Activated CD4-positive, alpha-beta T cell treated with anti-CD3 and anti-CD28 coated beads, Interleukin-2, amount 10 ng/mL, durations not matched to agents 7 days and 5 days (primary cell): ENCODE results near the gene TSPYL2. TPM values are rescaled to one million over a fixed set of nuclear protein-coding genes. Genes with fewer than 3 reads are reported as not detected.

Experiments used
- CTCF ChIA-PET: fragments of 350-600 bp; sonication (Branson Sonifier 250); formaldehyde crosslinking; loops from one replicate; lab custom pipeline; 2021; ENCODE audit warnings: antibody characterized with exemption; lab: Charles Lee
- POLR2A ChIA-PET: fragments of 350-600 bp; sonication (Branson Sonifier 250); formaldehyde crosslinking; loops from one replicate; lab custom pipeline; 2021; ENCODE audit warnings: antibody characterized with exemption; lab: Charles Lee
- DNase-seq: peaks from one replicate; pipeline ENCODE4 v3.0.0-alpha.2; 2020
- H3K27ac Mint-ChIP-seq: one replicate; pipeline ENCODE4 v1.8.0; 2021; ENCODE audit warnings: mild to moderate bottlenecking, moderate library complexity, mixed read lengths
- H3K27me3 Mint-ChIP-seq: one replicate; pipeline ENCODE4 v1.8.0; 2021; ENCODE audit warnings: mixed read lengths
- H3K36me3 Mint-ChIP-seq: one replicate; pipeline ENCODE4 v1.8.0; 2021; ENCODE audit warnings: low read depth, mixed read lengths
- H3K4me1 Mint-ChIP-seq: one replicate; pipeline ENCODE4 v1.8.0; 2021; ENCODE audit warnings: mixed read lengths
- H3K4me3 Mint-ChIP-seq: one replicate; pipeline ENCODE4 v1.8.0; 2021; ENCODE audit warnings: mild to moderate bottlenecking, moderate library complexity, mixed read lengths
- H3K9me3 Mint-ChIP-seq: one replicate; pipeline ENCODE4 v1.8.0; 2021; ENCODE audit warnings: mixed read lengths
- total RNA-seq, 2 experiments: library from RNA; stranded (reverse); gene quantifications; one replicate each; pipeline ENCODE4 v1.2.3, GENCODE V29; 2021

TSPYL2 gene
- total RNA-seq, 2 experiments from 2014 or later: 15.3 to 18.9 TPM

- POLR2A ChIA-PET: no interaction called here
Measured at GRCh38 chrX:53071604-53072417, 10.4 kb upstream of the TSPYL2 start.

GRCh38 chrX:53072418-53073114, 9.6 kb upstream of the TSPYL2 start:
- ChIA-PET POLR2A (no interaction called here), CTCF (interaction anchor here (0.7 to 1.2 kb wide), 3 partner anchors 17 to 604 kb away, joined by 3 to 4 read pairs (median 3); no protein-coding TSS in a partner anchor)
- Mint-ChIP-seq H3K27me3 (peaks cover 2% of the 10 kb centered on the region), H3K36me3 (no peaks in the 10 kb centered on the region), H3K27ac (peak overlapping the region; percentile 82), H3K4me3 (peak overlapping the region; percentile 82), H3K9me3 (no peaks in the 10 kb centered on the region), H3K4me1 (peaks cover 20% of the 10 kb centered on the region)
- DNase-seq: no peak

More at GRCh38 chrX:53071604-53072417, 10.4 kb upstream of the TSPYL2 start:
- H3K9me3 Mint-ChIP-seq: no peaks in the 10 kb centered on the region
- DNase-seq: peak; percentile 73
- peak overlapping the region; percentile 82 for H3K27ac Mint-ChIP-seq
- peaks cover 2% of the 10 kb centered on the region for H3K27me3 Mint-ChIP-seq
- peak overlapping the region; percentile 82 for H3K4me3 Mint-ChIP-seq
- H3K4me1 Mint-ChIP-seq: peaks cover 20% of the 10 kb centered on the region
- no peaks in the 10 kb centered on the region for H3K36me3 Mint-ChIP-seq
- CTCF ChIA-PET: interaction anchor here (0.9 to 1.2 kb wide), 2 partner anchors 18 to 324 kb away, joined by 3 to 4 read pairs; no protein-coding TSS in a partner anchor

- peaks cover 20% of the 10 kb centered on the region for H3K4me1 Mint-ChIP-seq
- no peak for DNase-seq
- peaks cover 2% of the 10 kb centered on the region for H3K27me3 Mint-ChIP-seq
- no peak overlapping the region for H3K27ac Mint-ChIP-seq
- no peaks in the 10 kb centered on the region for H3K9me3 Mint-ChIP-seq
- no peaks in the 10 kb centered on the region for H3K36me3 Mint-ChIP-seq
- ChIA-PET POLR2A (no interaction called here), CTCF (interaction anchor here (0.7 kb wide), 1 partner anchor 604 kb away, joined by 3 read pairs; no protein-coding TSS in a partner anchor)
- peak overlapping the region; percentile 14 for H3K4me3 Mint-ChIP-seq
Measured at GRCh38 chrX:53073115-53073586, 9.0 kb upstream of the TSPYL2 start.

- peaks cover 20% of the 10 kb centered on the region for H3K4me1 Mint-ChIP-seq
- H3K4me3 Mint-ChIP-seq: no peak overlapping the region
- peaks cover 2% of the 10 kb centered on the region for H3K27me3 Mint-ChIP-seq
- H3K9me3 Mint-ChIP-seq: no peaks in the 10 kb centered on the region
- DNase-seq: no peak
- ChIA-PET CTCF (no interaction called here), POLR2A (no interaction called here)
- no peak overlapping the region for H3K27ac Mint-ChIP-seq
- no peaks in the 10 kb centered on the region for H3K36me3 Mint-ChIP-seq
Measured at GRCh38 chrX:53075011-53075410, 7.2 kb upstream of the TSPYL2 start.

GRCh38 chrX:53076671-53077070, 5.5 kb upstream of the TSPYL2 start:
- ChIA-PET POLR2A (no interaction called here), CTCF (interaction anchor here (1.3 kb wide), 1 partner anchor 12 kb away, joined by 4 read pairs; no protein-coding TSS in a partner anchor)
- DNase-seq: no peak
- H3K4me3 Mint-ChIP-seq: no peak overlapping the region
- peaks cover 23% of the 10 kb centered on the region for H3K4me1 Mint-ChIP-seq
- no peaks in the 10 kb centered on the region for H3K36me3 Mint-ChIP-seq
- H3K27me3 Mint-ChIP-seq: no peaks in the 10 kb centered on the region
- no peaks in the 10 kb centered on the region for H3K9me3 Mint-ChIP-seq
- H3K27ac Mint-ChIP-seq: no peak overlapping the region

- H3K36me3 Mint-ChIP-seq: no peaks in the 10 kb centered on the region
- POLR2A ChIA-PET: no interaction called here
- H3K27me3 Mint-ChIP-seq: no peaks in the 10 kb centered on the region
- H3K4me1 Mint-ChIP-seq: peaks cover 16% of the 10 kb centered on the region
- CTCF ChIA-PET: interaction anchor here (1.3 kb wide), 1 partner anchor 11 kb away, joined by 4 read pairs; no protein-coding TSS in a partner anchor
- H3K27ac Mint-ChIP-seq: no peak overlapping the region
- H3K4me3 Mint-ChIP-seq: no peak overlapping the region
- H3K9me3 Mint-ChIP-seq: no peaks in the 10 kb centered on the region
- no peak for DNase-seq
Measured at GRCh38 chrX:53077207-53078197, 4.7 kb upstream of the TSPYL2 start.

GRCh38 chrX:53078943-53079342, 3.2 kb upstream of the TSPYL2 start:
- Mint-ChIP-seq H3K4me1 (peaks cover 24% of the 10 kb centered on the region), H3K27me3 (no peaks in the 10 kb centered on the region), H3K4me3 (no peak overlapping the region), H3K27ac (no peak overlapping the region), H3K36me3 (no peaks in the 10 kb centered on the region), H3K9me3 (no peaks in the 10 kb centered on the region)
- DNase-seq: no peak
- ChIA-PET POLR2A (no interaction called here), CTCF (interaction anchor here (0.5 kb wide), 1 partner anchor 158 kb away, joined by 3 read pairs; no protein-coding TSS in a partner anchor)

- peaks cover 29% of the 10 kb centered on the region for H3K4me1 Mint-ChIP-seq
- POLR2A ChIA-PET: no interaction called here
- H3K27me3 Mint-ChIP-seq: no peaks in the 10 kb centered on the region
- H3K36me3 Mint-ChIP-seq: peaks cover 13% of the 10 kb centered on the region
- H3K4me3 Mint-ChIP-seq: peak overlapping the region; percentile 74
- H3K27ac Mint-ChIP-seq: peak overlapping the region; percentile 94
- H3K9me3 Mint-ChIP-seq: no peaks in the 10 kb centered on the region
- CTCF ChIA-PET: no interaction called here
- DNase-seq: no peak
Measured at GRCh38 chrX:53080628-53081580, 1.3 kb upstream of the TSPYL2 start.

GRCh38 chrX:53082773-53083616, 828 bp downstream of the TSPYL2 start:
- POLR2A ChIA-PET: no interaction called here
- DNase-seq: no peak
- Mint-ChIP-seq H3K27me3 (no peaks in the 10 kb centered on the region), H3K4me1 (peaks cover 42% of the 10 kb centered on the region), H3K4me3 (peak overlapping the region; percentile 82), H3K27ac (peak overlapping the region; percentile 89), H3K9me3 (no peaks in the 10 kb centered on the region), H3K36me3 (peaks cover 17% of the 10 kb centered on the region)
- CTCF ChIA-PET: interaction anchor here (1.0 kb wide), 1 partner anchor 12 kb away, joined by 3 read pairs; no protein-coding TSS in a partner anchor

GRCh38 chrX:53084043-53084570, 1.9 kb downstream of the TSPYL2 start:
- Mint-ChIP-seq H3K27me3 (no peaks in the 10 kb centered on the region), H3K27ac (no peak overlapping the region), H3K9me3 (no peaks in the 10 kb centered on the region), H3K36me3 (peaks cover 17% of the 10 kb centered on the region), H3K4me1 (peaks cover 51% of the 10 kb centered on the region), H3K4me3 (no peak overlapping the region)
- POLR2A ChIA-PET: no interaction called here
- DNase-seq: no peak
- CTCF ChIA-PET: no interaction called here
